K562 treated with DMSO at 1 percent for 4 hours (cell line): ENCODE data around the gene GLYATL1B. TPM values are rescaled to one million over a fixed set of nuclear protein-coding genes. Genes with fewer than 3 reads are reported as not detected.

ENCODE experiments used
- total RNA-seq: library from RNA; unstranded; fragments of 300-600 nt; gene quantifications from 2 replicates; pipeline ENCODE4 v1.2.3, GENCODE V29; 2022; ENCODE audit not compliant: insufficient read depth

GLYATL1B gene
- total RNA-seq, result not detected in 2 replicates

GRCh38 chr11:59086007-59086406, at the start of gene GLYATL1B:
TSS of gene GLYATL1B (plus strand) at chr11:59086307. CDS start at chr11:59086307, 0 bp downstream.

GRCh38 chr11:59106363-59107336, 20.5 kb downstream of the GLYATL1B start, which contains the start of gene FAM111B:
TSS of gene FAM111B (plus strand) at chr11:59107237. CDS start at chr11:59109626, 2,389 bp downstream.

GRCh38 chr11:59142530-59143507, 56.7 kb downstream of the GLYATL1B start, which contains the start of gene FAM111A:
TSS of gene FAM111A (plus strand) at chr11:59142856. CDS start at chr11:59148873, 6,017 bp downstream.

Other genes starting within 250 kb of the GLYATL1B start
- gene GLYATL2, start 241.6 kb upstream of the GLYATL1B start, total RNA-seq, result not detected in 2 replicates
- gene GLYATL1, start 146.8 kb upstream of the GLYATL1B start, total RNA-seq, result not detected in 2 replicates
- gene FAM111B, start 20.9 kb downstream of the GLYATL1B start, total RNA-seq, result not detected in 2 replicates
- 21.5 and 26.6 TPM in 2 replicates for gene FAM111A, start 56.5 kb downstream of the GLYATL1B start, total RNA-seq
- not detected in 2 replicates for gene DTX4, start 85.8 kb downstream of the GLYATL1B start, total RNA-seq
- gene MPEG1, start 126.6 kb downstream of the GLYATL1B start, total RNA-seq, result not detected in 2 replicates